22Rv1 (cell line): Measurements from ENCODE around the gene SND1.

Source experiments
- ZFX ChIP-seq: fragments of 450-650 bp; IDR thresholded peaks from 2 replicates; pipeline ENCODE4 v1.6.1; 2017; ENCODE audit warnings: antibody characterized with exemption, borderline replicate concordance
- TF ChIP-seq, protein P1 (sequence below): fragments of 450-650 bp; IDR thresholded peaks from 2 replicates; pipeline ENCODE4 v1.5.1; 2017; ENCODE audit warnings: mild to moderate bottlenecking

DNA sequence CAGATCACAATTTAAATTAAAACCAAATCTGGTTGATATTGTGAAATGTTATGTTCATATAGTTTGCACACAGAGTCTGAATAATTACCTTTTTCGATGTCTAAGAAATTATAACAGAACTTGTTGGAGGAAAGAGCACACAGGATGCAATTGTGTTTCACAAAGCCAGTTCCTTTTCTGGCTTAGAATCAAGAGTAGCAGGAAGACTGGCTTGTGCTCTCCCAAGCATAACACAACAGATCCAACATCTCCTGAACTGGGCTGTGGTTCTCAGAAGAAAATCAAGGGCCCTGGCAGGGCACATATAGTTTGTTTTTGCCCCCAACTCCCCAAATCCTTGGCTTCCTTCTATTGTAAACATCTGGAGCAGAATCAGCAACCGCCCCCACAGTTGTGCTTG is 316.6 kb downstream of the SND1 start:
- TF ChIP-seq, protein P1, sequence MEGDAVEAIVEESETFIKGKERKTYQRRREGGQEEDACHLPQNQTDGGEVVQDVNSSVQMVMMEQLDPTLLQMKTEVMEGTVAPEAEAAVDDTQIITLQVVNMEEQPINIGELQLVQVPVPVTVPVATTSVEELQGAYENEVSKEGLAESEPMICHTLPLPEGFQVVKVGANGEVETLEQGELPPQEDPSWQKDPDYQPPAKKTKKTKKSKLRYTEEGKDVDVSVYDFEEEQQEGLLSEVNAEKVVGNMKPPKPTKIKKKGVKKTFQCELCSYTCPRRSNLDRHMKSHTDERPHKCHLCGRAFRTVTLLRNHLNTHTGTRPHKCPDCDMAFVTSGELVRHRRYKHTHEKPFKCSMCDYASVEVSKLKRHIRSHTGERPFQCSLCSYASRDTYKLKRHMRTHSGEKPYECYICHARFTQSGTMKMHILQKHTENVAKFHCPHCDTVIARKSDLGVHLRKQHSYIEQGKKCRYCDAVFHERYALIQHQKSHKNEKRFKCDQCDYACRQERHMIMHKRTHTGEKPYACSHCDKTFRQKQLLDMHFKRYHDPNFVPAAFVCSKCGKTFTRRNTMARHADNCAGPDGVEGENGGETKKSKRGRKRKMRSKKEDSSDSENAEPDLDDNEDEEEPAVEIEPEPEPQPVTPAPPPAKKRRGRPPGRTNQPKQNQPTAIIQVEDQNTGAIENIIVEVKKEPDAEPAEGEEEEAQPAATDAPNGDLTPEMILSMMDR, result no peak
- no peak for TF ChIP-seq ZFX
